HepG2 (cell line): Measurements from ENCODE around the gene UBE3B. TPM values are rescaled to one million over a fixed set of nuclear protein-coding genes. Genes with fewer than 3 reads are reported as not detected.

Source experiments
- ATAC-seq: fragments of 200-7000 bp; cut with Tn5 transposase; 3 replicates; pipeline ENCODE4 v1.9.1; 2020; ENCODE audit warnings: mild to moderate bottlenecking, moderate library complexity
- BruUV-seq: library from RNA; stranded (reverse); fragments of 400-500 nt; replicated peaks from 2 replicates; lab custom pipeline; 2021; lab: Mats Ljungman, UMichigan
- CTCF ChIA-PET: fragments of 300-600 bp; formaldehyde crosslinking; extraction: SDS; loops from one replicate; lab custom pipeline; 2021; ENCODE audit warnings: low total read pairs, inconsistent platforms, low intra/inter-chr PET ratio; lab: Yijun Ruan, JAX
- POLR2A ChIA-PET: fragments of 350-600 bp; sonication (Branson Sonifier 250); formaldehyde crosslinking; loops from one replicate; lab custom pipeline; 2020; ENCODE audit warnings: antibody characterized with exemption, inconsistent platforms; lab: Yijun Ruan, JAX
- DNase-seq: peaks from one replicate; pipeline ENCODE4 v3.0.0-alpha.2; 2015; ENCODE audit warnings: low spot score
- FAIRE-seq: peaks from 3 replicates; lab custom pipeline; 2011; peaks lifted over from hg19 to GRCh38; lab: Jason Lieb, UNC
- H2AFZ ChIP-seq: one replicate; pipeline ENCODE4 v1.6.1; 2011; ENCODE audit warnings: low read length, inconsistent platforms
- H3K27ac ChIP-seq: fragments of 300-600 bp; 3 replicates; pipeline ENCODE4 v1.8.0; 2011; ENCODE audit warnings: mixed run types, mild to moderate bottlenecking, mixed read lengths, low read length, inconsistent platforms; ENCODE audit not compliant: insufficient read depth; ENCODE audit errors: extremely low read length
- H3K27me3 ChIP-seq, 2 experiments: fragments of 200-600 bp in 1 of 2; 2 replicates in 1 of 2; 3 replicates in 1 of 2; pipeline versions ENCODE4 v1.6.0 to v1.8.0; 2011; ENCODE audit warnings: low read length in 2 of 2, mild to moderate bottlenecking in 2 of 2, moderate library complexity in 2 of 2, inconsistent platforms in 1 of 2; ENCODE audit not compliant: insufficient read depth in 2 of 2, control insufficient read depth in 1 of 2
- H3K36me3 ChIP-seq, 2 experiments: fragments of 200-600 bp in 1 of 2; replicated peaks in 1 of 2; 2 replicates in 1 of 2; 3 replicates in 1 of 2; pipeline versions ENCODE4 v1.5.1 to v1.8.0; 2011; ENCODE audit warnings: low read length in 2 of 2, inconsistent platforms in 1 of 2; ENCODE audit not compliant: insufficient read depth in 2 of 2, control insufficient read depth in 1 of 2
- H3K4me1 ChIP-seq: 2 replicates; pipeline ENCODE4 v1.5.1; 2012; ENCODE audit warnings: low read length, inconsistent platforms; ENCODE audit not compliant: insufficient read depth
- H3K4me2 ChIP-seq: 2 replicates; pipeline ENCODE4 v1.6.0; 2011; ENCODE audit warnings: low read depth, low read length, inconsistent platforms
- H3K4me3 ChIP-seq, 3 experiments: fragments of 200-600 bp in 1 of 3; sonication (generic), shearing (Covaris generic) in 1 of 3; replicated peaks in 1 of 3; 2 replicates each; pipeline ENCODE4 v1.5.1; 2011 to 2016; ENCODE audit warnings: low read length in 3 of 3, inconsistent platforms in 2 of 3, low read depth in 2 of 3, mild to moderate bottlenecking in 2 of 3, control low read depth in 1 of 3, mixed read lengths in 1 of 3; ENCODE audit not compliant: insufficient read depth in 1 of 3
- H3K79me2 ChIP-seq: one replicate; pipeline ENCODE4 v1.6.1; 2011; ENCODE audit warnings: low read length, inconsistent platforms; ENCODE audit not compliant: insufficient read depth
- H3K9ac ChIP-seq: 2 replicates; pipeline ENCODE4 v1.6.0; 2011; ENCODE audit warnings: mild to moderate bottlenecking, low read depth, low read length, inconsistent platforms; ENCODE audit not compliant: insufficient read depth
- H3K9me3 ChIP-seq: 2 replicates; pipeline ENCODE4 v1.5.1; 2012; ENCODE audit warnings: mild to moderate bottlenecking, low read length
- H4K20me1 ChIP-seq: 2 replicates; pipeline ENCODE4 v1.6.0; 2011; ENCODE audit warnings: inconsistent platforms, mild to moderate bottlenecking, low read length, moderate library complexity; ENCODE audit not compliant: insufficient read depth
- HMGA1 ChIP-seq: sonication (generic); formaldehyde crosslinking; conservative IDR thresholded peaks from 2 replicates; pipeline ENCODE4 v1.4.0; 2020; ENCODE audit warnings: missing genetic modification reagents
- NCOA5 ChIP-seq: sonication (generic); formaldehyde crosslinking; IDR thresholded peaks from 2 replicates; pipeline ENCODE4 v1.4.0; 2020; ENCODE audit warnings: missing genetic modification reagents
- PCBP2 ChIP-seq: fragments of 200-400 bp; formaldehyde crosslinking; optimal IDR thresholded peaks from 2 replicates; pipeline ENCODE3; 2018; ENCODE audit warnings: low read length, low read depth; ENCODE audit not compliant: poor library complexity, severe bottlenecking
- RFX1 ChIP-seq: fragments of 450-650 bp; IDR thresholded peaks from 2 replicates; pipeline ENCODE4 v1.6.1; 2017
- ZNF121 ChIP-seq: sonication (generic); formaldehyde crosslinking; IDR thresholded peaks from 2 replicates; pipeline ENCODE4 v1.5.0; 2020; ENCODE audit warnings: mild to moderate bottlenecking, missing genetic modification reagents
- ZNF333 ChIP-seq: sonication (generic); formaldehyde crosslinking; IDR thresholded peaks from 2 replicates; pipeline ENCODE4 v1.4.0; 2020; ENCODE audit warnings: mild to moderate bottlenecking, missing genetic modification reagents, borderline replicate concordance
- ZNF350 ChIP-seq: sonication (generic); formaldehyde crosslinking; IDR thresholded peaks from 2 replicates; pipeline ENCODE4 v1.4.0; 2020; ENCODE audit warnings: mild to moderate bottlenecking, low read depth, missing genetic modification reagents, borderline replicate concordance
- ZNF768 ChIP-seq: sonication (generic); formaldehyde crosslinking; IDR thresholded peaks from 2 replicates; pipeline ENCODE4 v1.4.0; 2020; ENCODE audit warnings: missing genetic modification reagents
- WGBS: methylation state at CpG from one replicate; pipeline ENCODE4 v1.1.6; 2017; ENCODE audit warnings: low lambda C conversion rate; 5-methylcytosine and 5-hydroxymethylcytosine counted together
- in situ Hi-C: cut with HindIII; loops from 2 replicates; pipeline ENCODE4 v1.10.0; 2017; ENCODE audit warnings: low pct_unique_long_range_greater_than_20kb; ENCODE audit not compliant: extremely low pct_ligation_motif_present
- intact Hi-C: fragments of 100-400 bp; cut with micrococcal nuclease; formaldehyde crosslinking; loops from one replicate; pipeline ENCODE4 v1.10.0; 2022; ENCODE audit not compliant: unreplicated experiment
- polyA plus RNA-seq, 8 experiments: library from polyadenylated mRNA; depleted of rRNA in 3 of 8; stranded (reverse) in 7 of 8; unstranded in 1 of 8; fragments of >200 nt; fragmentation: Illumina TruSeq in 4 of 8; extraction: Trizol in 4 of 8; gene quantifications; 2 replicates each; pipeline versions ENCODE4 v1.2.1 to v1.2.3, GENCODE V29; 2011 to 2016; ENCODE audit warnings: low read depth in 4 of 8, missing spikeins in 1 of 8, mixed read lengths in 1 of 8; ENCODE audit not compliant: insufficient read depth in 1 of 8
- total RNA-seq, 5 experiments: library from RNA; depleted of rRNA; stranded (reverse); fragments of >200 nt; fragmentation: Illumina TruSeq; extraction: Trizol; gene quantifications; 2 replicates each; pipeline ENCODE4 v1.2.3, GENCODE V29; 2016; ENCODE audit warnings: low read depth in 1 of 5
- TF ChIP-seq, protein P1 (sequence below): IDR thresholded peaks from 2 replicates; pipeline ENCODE4 v1.6.1; 2018; ENCODE audit warnings: missing genetic modification reagents
- TF ChIP-seq, protein P2 (sequence below): sonication (generic); formaldehyde crosslinking; IDR thresholded peaks from 2 replicates; pipeline ENCODE4 v1.4.0; 2020; ENCODE audit warnings: missing genetic modification reagents, borderline replicate concordance
- TF ChIP-seq, protein P3 (sequence below): IDR thresholded peaks from 2 replicates; pipeline ENCODE4 v1.6.1; 2016; ENCODE audit warnings: low read depth, missing genetic modification reagents, missing compliant biosample characterization

Gene UBE3B
- total and polyA plus RNA-seq, 2 of the 13 experiments (the other 11 are each of a cell fraction or from before 2014, with no cell fraction given) = 22.7 to 25.3 TPM

DNA sequence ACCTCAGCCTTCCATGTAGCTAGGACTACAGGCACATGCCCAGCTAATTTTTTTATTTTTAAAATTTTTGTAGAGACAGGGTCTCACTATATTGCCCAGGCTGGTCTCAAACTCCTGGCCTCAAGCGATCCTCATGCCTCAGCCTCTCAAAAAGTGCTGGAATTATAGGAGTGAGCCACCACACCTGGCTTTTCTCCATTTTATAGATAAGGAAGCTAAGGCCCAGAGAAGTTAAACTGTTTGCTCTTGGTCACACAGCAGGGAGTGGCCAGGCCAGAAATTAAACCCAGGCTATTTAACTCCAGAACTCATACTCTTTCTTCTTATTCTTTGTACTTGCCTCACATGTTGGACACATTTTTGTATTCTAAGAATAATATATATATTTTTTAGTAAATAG is 16.5 kb downstream of the UBE3B start:
- no peaks in the 10 kb centered on the region for H3K9me3 ChIP-seq
- FAIRE-seq (no peak), DNase-seq (no peak), ATAC-seq (no peak)
- H3K27me3 ChIP-seq = no peaks in the 10 kb centered on the region
- in situ Hi-C loops (no loop called here), intact Hi-C loops (loop anchor here (1.0 to 2.0 kb wide), 2 partner anchors 17 to 66 kb away; partner anchors contain the start of genes KCTD10 and UBE3B)
- no peaks in the 10 kb centered on the region for H4K20me1 ChIP-seq
- peak overlapping the region; percentile 77 for H3K27ac ChIP-seq
- H3K9ac ChIP-seq = no peak overlapping the region
- peaks cover 10 to 39% of the 10 kb centered on the region in 2 experiments for H3K36me3 ChIP-seq
- no peaks in the 10 kb centered on the region for H3K79me2 ChIP-seq
- H3K4me1 ChIP-seq = peaks cover 26% of the 10 kb centered on the region
- 85% methylated on average over 1 of the region's 1 CpG for WGBS
- ChIA-PET CTCF (no interaction called here), POLR2A (interaction anchor here (0.7 to 2.4 kb wide), 5 partner anchors 15 to 80 kb away, joined by 3 to 18 read pairs (median 3); partner anchors contain the start of genes KCTD10, MMAB, MVK and UBE3B)
- no TSS peak for BruUV-seq
- peak overlapping the region in 1 of 3 experiments; percentile 41; a peak in 1 of 6 replicates for H3K4me3 ChIP-seq
- H3K4me2 ChIP-seq = peak overlapping the region; percentile 52; the same call in 1 of the 2 replicates
- no peak overlapping the region for H2AFZ ChIP-seq
- TF ChIP-seq NCOA5 (CRISPR knock-in tag) (no peak), ZNF333 (CRISPR knock-in tag) (no peak), ZNF121 (CRISPR knock-in tag) (peak; percentile 29; the same call in 1 of the 2 replicates), ZNF768 (CRISPR knock-in tag) (peak; percentile 86), HMGA1 (no peak), PCBP2 (no peak), ZNF350 (no peak), RFX1 (no peak)
- TF ChIP-seq, protein P1, sequence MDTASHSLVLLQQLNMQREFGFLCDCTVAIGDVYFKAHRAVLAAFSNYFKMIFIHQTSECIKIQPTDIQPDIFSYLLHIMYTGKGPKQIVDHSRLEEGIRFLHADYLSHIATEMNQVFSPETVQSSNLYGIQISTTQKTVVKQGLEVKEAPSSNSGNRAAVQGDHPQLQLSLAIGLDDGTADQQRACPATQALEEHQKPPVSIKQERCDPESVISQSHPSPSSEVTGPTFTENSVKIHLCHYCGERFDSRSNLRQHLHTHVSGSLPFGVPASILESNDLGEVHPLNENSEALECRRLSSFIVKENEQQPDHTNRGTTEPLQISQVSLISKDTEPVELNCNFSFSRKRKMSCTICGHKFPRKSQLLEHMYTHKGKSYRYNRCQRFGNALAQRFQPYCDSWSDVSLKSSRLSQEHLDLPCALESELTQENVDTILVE = no peak
- TF ChIP-seq, protein P2, sequence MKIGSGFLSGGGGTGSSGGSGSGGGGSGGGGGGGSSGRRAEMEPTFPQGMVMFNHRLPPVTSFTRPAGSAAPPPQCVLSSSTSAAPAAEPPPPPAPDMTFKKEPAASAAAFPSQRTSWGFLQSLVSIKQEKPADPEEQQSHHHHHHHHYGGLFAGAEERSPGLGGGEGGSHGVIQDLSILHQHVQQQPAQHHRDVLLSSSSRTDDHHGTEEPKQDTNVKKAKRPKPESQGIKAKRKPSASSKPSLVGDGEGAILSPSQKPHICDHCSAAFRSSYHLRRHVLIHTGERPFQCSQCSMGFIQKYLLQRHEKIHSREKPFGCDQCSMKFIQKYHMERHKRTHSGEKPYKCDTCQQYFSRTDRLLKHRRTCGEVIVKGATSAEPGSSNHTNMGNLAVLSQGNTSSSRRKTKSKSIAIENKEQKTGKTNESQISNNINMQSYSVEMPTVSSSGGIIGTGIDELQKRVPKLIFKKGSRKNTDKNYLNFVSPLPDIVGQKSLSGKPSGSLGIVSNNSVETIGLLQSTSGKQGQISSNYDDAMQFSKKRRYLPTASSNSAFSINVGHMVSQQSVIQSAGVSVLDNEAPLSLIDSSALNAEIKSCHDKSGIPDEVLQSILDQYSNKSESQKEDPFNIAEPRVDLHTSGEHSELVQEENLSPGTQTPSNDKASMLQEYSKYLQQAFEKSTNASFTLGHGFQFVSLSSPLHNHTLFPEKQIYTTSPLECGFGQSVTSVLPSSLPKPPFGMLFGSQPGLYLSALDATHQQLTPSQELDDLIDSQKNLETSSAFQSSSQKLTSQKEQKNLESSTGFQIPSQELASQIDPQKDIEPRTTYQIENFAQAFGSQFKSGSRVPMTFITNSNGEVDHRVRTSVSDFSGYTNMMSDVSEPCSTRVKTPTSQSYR (CRISPR knock-in tag) = no peak
- TF ChIP-seq, protein P3, sequence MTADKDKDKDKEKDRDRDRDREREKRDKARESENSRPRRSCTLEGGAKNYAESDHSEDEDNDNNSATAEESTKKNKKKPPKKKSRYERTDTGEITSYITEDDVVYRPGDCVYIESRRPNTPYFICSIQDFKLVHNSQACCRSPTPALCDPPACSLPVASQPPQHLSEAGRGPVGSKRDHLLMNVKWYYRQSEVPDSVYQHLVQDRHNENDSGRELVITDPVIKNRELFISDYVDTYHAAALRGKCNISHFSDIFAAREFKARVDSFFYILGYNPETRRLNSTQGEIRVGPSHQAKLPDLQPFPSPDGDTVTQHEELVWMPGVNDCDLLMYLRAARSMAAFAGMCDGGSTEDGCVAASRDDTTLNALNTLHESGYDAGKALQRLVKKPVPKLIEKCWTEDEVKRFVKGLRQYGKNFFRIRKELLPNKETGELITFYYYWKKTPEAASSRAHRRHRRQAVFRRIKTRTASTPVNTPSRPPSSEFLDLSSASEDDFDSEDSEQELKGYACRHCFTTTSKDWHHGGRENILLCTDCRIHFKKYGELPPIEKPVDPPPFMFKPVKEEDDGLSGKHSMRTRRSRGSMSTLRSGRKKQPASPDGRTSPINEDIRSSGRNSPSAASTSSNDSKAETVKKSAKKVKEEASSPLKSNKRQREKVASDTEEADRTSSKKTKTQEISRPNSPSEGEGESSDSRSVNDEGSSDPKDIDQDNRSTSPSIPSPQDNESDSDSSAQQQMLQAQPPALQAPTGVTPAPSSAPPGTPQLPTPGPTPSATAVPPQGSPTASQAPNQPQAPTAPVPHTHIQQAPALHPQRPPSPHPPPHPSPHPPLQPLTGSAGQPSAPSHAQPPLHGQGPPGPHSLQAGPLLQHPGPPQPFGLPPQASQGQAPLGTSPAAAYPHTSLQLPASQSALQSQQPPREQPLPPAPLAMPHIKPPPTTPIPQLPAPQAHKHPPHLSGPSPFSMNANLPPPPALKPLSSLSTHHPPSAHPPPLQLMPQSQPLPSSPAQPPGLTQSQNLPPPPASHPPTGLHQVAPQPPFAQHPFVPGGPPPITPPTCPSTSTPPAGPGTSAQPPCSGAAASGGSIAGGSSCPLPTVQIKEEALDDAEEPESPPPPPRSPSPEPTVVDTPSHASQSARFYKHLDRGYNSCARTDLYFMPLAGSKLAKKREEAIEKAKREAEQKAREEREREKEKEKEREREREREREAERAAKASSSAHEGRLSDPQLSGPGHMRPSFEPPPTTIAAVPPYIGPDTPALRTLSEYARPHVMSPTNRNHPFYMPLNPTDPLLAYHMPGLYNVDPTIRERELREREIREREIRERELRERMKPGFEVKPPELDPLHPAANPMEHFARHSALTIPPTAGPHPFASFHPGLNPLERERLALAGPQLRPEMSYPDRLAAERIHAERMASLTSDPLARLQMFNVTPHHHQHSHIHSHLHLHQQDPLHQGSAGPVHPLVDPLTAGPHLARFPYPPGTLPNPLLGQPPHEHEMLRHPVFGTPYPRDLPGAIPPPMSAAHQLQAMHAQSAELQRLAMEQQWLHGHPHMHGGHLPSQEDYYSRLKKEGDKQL (CRISPR knock-in tag) = no peak
